GM12801 (cell line): ENCODE data around the gene USP22.

ENCODE experiments used
- TF ChIP-seq, protein P1 (sequence below): IDR thresholded peaks from one replicate; pipeline ENCODE4 v1.5.1; 2011; ENCODE audit warnings: control low read depth; ENCODE audit not compliant: insufficient read length; ENCODE audit errors: extremely low read depth

USP22 gene

DNA sequence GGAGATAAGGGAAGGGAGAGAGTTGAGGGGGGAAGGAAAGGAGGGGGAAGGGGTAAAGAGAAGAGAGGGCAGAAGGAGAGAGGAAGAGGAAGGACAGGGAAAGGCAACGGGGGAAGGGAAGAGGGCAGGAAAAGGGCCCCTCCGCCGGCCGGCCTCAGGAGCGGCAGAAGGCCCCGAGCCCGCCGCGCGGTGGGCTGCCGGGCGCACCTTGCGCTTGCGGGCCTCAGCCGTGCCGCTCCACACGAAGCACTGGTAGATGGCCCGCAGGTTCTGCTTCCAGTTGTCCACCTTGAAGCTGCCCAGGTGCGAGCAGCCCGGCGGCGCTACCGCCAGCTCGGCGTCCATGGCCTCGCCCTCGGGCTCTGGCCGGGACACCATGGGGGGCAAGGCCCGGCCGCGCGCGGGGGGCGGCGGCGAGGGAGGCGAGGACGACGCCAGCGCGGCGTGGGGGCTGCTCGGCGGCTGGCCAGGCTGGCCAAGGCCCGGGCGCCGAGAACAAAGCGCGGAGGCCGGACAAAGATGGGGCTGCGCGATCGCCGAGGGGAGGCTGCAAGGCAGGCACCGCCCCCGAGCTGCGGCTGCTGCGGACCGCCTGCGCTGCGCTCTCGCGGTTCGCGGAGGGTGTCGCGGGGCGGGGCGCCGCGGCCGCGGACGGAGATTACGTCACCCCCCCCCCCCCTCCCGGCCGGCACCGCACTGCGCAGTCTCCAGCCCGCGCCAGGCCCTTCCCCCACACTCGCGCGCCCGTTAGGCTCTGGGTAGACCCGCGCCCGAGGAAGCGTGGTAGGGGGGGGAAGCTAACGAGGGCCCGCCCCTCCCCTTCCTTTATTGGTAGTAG, at the start of gene USP22:
Gene USP22, minus strand, starts transcription at position 554 of the 838 bp plus-strand sequence. Its CDS starts 176 bp downstream, at position 378.
- TF ChIP-seq, protein P1, sequence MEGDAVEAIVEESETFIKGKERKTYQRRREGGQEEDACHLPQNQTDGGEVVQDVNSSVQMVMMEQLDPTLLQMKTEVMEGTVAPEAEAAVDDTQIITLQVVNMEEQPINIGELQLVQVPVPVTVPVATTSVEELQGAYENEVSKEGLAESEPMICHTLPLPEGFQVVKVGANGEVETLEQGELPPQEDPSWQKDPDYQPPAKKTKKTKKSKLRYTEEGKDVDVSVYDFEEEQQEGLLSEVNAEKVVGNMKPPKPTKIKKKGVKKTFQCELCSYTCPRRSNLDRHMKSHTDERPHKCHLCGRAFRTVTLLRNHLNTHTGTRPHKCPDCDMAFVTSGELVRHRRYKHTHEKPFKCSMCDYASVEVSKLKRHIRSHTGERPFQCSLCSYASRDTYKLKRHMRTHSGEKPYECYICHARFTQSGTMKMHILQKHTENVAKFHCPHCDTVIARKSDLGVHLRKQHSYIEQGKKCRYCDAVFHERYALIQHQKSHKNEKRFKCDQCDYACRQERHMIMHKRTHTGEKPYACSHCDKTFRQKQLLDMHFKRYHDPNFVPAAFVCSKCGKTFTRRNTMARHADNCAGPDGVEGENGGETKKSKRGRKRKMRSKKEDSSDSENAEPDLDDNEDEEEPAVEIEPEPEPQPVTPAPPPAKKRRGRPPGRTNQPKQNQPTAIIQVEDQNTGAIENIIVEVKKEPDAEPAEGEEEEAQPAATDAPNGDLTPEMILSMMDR: no peak

DNA sequence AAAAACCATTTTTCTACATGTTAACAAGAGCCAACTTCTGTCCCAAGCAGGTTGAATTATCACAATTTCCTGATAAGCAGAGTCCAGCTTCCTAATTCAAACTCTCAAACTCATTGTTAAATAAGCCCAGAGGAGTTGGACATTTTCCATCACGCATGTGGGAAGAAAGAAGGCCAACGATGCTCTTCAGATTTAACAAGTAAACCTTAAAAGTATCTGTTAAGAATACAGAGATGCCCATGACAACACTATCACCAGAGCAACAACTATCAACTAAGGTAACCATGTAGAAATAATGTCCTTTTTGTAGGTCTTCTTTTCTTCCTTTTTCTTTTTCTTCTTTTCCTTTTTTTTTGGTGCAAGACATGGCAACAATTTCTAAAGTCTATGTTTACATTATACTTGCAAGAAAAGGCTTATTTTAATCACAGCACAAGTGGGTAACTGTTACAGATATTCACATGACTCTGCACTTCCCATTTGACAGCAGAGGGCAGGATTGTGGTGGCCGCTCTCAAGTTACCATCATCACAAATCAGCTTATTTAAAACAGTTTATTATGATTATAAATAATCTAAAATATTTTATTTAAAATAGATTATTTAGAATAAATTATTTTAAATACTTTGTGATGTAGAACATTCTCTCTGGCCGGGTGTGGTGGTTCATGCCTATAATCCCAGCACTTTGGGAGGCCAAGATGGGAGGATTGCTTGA, 48.2 kb upstream of the USP22 start:
- TF ChIP-seq, protein P1: no peak

DNA sequence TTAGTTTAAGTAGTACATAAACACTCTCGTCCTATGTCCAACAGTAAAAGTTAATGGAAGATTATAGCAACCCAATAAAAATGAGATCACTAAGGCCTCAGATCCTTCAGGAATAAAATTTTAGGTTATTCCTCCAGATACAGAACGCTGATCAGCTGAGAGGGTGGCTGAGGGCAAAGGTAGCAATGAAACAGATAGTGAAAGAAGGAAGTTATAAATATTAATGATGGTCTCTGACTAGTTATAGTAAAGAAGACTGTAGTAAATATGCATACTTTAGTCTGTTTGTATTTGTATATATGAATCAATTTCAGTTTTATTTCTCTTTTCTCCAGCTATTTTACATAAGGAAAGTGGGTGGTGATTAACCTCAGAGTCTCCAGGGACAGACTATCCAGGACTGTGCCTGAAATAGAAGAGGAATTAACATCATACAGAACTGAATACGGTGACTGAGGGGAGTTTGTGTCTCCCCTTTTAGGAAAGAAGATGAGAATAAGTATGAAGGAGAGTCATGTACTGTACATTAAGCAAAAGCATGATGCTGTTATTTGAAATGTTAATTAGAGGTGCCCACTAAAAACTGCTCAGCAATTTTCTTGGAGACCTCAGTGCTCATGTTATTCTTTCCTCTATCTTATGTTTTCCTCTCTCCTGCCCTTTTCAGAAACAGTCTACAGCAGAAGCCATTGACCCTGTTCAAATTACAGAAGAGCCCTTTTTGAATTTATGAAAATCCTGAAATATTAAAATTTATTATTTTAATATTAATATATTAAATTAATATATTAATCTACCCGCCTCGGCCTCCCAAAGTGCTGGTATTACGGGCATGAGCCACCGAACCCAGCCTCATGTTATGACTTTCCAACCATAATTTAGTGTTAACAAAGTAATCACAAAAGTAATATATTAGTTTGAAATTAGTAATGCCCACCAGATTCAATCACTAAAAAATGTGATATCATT, 47.4 kb upstream of the USP22 start:
- TF ChIP-seq, protein P1: no peak

DNA sequence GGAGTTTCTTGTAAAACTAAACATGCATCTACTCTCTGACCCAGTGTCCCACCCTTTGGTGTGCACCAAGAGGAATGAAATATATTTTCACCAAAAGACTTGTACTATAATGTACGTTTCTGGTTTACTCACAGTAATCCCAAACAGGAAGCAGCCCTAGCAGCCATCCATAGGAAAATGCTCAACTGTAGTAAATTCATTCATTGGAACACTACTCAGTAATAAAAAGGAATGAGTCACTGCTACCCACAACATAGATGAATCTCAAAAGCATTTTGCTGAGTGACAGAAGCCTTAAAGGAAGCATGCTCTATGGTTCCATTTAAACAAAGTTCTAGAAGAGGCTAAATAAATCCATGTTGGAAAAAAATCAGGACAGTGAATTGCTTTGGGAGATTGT, 46.3 kb upstream of the USP22 start:
- TF ChIP-seq, protein P1: no peak

DNA sequence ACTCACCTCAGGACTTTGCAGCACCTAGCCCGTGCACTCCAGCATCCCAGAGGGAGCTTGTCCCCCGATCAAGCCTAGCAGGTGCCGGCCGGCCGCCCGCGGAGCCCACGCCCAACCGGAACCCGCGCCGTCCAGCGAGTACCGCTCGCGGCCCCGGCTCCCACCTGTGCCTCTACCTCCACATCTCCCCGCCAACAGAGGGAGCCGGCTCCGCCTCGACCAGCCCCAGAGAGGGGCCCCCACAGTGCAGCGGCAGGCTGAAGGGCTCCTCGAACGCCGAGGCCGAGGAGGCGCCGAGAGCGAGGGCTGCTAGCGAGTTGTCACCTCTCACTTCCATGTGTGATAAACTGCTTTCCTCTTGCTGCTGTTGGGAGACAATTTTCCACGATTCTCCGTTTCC, 42.9 kb upstream of the USP22 start:
- TF ChIP-seq, protein P1: no peak

DNA sequence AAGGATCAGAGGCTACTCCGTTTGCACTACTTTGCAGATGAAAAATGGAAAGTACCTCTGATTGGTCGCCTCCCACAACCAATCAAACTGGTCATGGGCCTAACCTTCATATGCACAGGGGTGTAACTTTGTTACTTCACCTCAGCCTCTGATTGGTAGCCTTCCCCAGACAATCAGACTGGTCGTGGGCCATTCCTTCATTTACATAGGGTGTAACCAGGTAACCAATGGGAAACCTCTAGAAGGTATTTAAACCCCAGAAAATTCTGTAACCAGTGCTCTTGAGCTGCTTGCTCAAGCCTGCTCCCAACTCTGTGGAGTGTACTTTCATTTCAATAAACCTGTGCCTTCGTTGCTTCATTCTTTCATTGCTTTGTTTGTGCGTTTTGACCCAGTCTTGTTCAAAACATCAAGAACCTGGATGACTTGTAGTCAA, 39.2 kb upstream of the USP22 start:
- TF ChIP-seq, protein P1: no peak
